NCI-H128 (cell line): ENCODE results near the gene RNF25.

Experiments used
- DNase-seq: peaks from one replicate; lab custom pipeline; 2025; ENCODE audit not compliant: unreplicated experiment; lab: John Stamatoyannopoulos, UW

Gene RNF25

GRCh38 chr2:218687400-218688060, 15.7 kb upstream of the RNF25 start:
- peak; percentile 4 for DNase-seq

- no peak for DNase-seq
These were observed 8.3 kb upstream of the RNF25 start for GRCh38 chr2:218680061-218680460.

DNA sequence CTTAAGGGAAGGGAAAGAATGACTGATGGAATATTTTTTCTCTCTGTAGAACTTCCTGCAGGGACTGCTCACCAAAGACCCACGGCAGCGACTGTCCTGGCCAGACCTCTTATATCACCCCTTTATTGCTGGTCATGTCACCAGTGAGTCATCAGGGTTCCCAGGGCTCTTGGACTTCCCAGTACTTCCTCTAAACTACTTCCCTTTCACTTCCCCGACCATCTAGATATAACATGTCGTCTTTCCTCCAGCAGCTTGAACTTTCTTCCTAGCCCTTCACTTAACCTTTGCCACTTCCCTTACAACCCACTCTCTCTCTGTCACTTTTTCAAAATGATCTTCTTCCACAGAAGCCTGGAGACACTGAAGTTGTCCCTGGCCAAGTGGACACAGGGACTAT, 7.3 kb upstream of the RNF25 start:
- no peak for DNase-seq

DNA sequence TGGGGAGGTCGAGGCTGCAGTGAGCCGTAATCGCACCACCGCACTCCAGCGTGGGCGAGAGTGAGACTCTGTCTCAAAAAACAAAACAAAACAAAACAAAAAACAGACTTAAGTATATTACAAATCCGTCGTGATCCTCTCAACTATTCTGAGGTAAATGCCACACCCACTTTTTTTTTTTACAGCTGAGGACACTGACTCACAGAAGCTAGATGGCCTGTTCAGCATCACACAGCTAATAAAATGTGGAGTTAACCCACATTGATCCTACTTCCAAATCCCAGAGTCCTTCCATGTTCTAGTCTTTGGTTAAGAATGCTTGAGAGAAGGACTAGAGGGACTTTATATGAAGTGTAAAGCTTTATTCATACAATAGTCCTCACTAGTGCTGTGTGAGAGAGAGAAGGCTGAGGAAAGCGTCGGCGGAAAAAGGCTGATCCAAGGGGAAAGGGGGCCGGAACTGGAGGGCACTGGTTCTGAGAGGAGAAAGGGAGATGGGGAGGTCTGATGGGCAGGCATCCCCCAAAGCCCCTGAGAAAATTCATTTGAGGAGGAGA, 627 bp downstream of the RNF25 start:
- no peak for DNase-seq

- no peak for DNase-seq
These were observed 7.1 kb downstream of the RNF25 start for GRCh38 chr2:218664653-218665052.

GRCh38 chr2:218663901-218664300, 7.9 kb downstream of the RNF25 start:
- no peak for DNase-seq

- DNase-seq = no peak
These were observed 9.0 kb downstream of the RNF25 start for GRCh38 chr2:218662827-218663226.

- DNase-seq = no peak
These were observed 9.4 kb downstream of the RNF25 start for GRCh38 chr2:218662377-218662776.

DNA sequence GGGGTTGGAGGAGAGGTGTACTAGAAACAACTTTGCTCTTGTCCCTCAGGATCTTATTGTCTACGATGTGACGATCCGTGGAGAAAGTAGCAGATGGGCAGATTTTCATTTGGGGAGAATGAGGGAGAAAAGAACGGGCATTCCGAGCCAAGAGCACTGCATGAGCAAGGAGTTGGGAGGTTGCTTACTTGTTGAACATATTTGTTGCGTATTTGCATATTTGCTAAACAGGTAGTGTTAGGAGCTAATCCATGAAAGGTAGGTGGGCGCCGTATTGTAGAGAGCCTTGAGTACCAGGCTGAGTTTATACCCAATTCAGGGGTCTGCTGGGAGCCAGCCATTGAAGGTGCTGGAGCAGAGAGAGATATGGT, 11.8 kb downstream of the RNF25 start:
- DNase-seq = no peak

DNA sequence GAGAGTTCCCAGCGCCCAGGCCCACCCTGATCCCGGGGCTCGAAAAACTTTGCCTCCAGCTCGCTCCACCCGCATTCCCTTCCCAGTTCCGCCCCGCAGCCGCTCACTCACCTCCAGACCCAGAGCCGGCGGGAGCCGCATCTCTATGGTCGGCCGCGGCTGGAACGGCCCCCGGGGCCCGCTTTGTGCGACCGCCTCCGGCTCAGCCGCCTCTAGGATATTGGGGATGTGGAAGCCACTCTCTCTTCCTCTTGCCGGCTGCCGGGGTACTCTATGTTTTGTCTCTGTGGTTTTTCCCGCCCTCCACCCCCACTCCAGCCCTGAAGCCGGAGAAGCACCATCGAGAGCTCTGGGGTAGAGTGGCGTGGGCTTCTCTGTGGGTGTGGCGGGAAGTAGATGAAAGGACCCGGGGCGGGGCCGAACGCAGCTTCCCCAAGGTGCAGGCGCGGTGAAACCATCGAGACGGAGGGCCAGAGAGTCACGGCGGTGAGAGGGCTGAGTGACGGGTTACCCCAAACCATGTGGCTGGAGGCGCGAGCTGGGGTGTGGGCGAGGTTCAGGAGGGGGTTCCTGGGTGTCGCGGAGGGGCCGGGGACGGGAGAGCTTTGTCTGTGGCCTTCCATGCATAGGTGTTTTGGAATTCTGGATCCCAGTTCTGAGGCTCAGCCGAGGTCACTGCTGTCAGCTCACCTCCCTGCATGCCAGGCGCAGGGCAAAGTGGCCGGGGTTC, 12.4 kb downstream of the RNF25 start, which contains the start of the genes BCS1L and ZNF142:
Gene BCS1L (plus strand): TSS at position 426 of the 730 bp plus-strand sequence. CDS start 1,305 bp downstream, outside the sequence.
Gene ZNF142 (minus strand): TSS at position 366 of the 730 bp plus-strand sequence. CDS start 3,194 bp downstream, outside the sequence.
- peak; percentile 75 for DNase-seq

GRCh38 chr2:218658671-218659257, 13.0 kb downstream of the RNF25 start:
- DNase-seq = no peak

DNA sequence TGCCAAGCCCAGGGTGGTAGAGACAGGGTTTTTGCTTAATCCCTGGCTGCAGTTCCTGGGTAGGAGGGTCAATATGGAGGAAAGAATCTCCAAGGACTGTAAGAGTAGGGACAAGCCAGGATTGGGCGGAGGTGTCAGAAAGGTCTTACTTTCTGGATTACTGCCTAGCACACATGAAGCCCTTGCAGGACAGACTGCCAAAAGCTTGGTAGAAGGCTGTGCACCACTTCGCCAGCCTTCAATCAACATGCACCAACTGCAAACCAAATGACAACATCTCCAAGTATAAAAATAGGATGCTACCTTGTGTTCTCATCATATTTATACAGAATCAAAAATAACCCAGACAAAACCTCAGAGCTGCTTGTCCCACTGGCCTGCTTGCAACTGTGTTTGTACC, 16.1 kb downstream of the RNF25 start:
- DNase-seq = no peak

DNA sequence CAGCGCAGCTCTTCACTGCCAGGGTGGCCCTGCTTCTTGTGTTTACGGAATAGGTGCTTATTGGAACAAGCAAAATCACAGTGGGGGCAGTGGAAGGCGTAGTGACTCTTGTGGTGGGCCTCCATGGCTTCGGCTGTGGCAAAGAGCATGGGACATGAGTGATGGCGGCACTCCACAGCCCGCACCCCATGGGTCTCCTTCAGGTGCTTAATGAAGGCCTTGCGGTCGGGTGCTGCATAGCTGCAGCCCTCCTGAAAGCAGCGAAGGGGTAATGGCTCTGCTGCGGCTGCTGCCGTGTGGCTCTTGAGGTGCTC, 23.1 kb downstream of the RNF25 start:
- DNase-seq = no peak

- peak; percentile 10 for DNase-seq
These were observed 23.6 kb downstream of the RNF25 start for GRCh38 chr2:218648088-218648786.

DNA sequence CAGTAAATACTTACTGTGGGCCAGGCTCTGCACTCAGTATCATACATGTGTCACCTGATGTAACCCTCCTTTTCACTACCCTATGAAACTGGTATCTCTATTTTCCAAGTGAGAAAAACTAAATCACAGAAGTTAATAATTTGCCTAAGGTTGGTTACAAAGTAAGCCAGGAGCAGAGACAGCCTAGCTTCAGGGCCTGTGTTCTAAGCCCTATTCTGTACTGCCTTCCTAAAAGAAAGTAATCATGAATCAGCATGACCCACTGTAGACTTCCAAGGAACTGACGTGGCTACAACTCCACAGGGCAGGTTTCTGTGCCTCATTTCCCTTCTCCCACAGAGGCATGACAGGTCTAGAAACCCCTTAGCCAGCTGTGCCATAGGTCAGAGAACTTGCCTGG, 26.7 kb downstream of the RNF25 start:
- no peak for DNase-seq

DNA sequence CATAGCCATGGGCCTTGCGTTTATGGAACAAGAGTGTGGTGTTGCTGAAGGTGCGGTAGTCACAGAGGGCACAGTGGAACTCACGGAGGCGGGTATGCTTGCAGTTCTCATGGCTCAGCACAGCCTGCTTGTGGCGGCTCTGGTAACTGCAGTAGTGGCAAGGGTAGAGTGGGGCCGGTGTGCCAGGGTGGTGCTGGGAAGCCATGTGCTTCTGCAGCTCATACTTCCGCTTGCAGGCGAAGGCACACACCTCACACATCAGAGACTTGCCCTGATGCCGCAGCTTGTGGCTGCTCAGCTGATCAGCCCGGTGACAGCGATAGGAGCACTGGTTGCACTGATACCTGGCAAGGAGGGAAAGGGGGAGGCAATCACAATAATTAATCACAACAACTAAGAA, 27.1 kb downstream of the RNF25 start:
- no peak for DNase-seq

DNA sequence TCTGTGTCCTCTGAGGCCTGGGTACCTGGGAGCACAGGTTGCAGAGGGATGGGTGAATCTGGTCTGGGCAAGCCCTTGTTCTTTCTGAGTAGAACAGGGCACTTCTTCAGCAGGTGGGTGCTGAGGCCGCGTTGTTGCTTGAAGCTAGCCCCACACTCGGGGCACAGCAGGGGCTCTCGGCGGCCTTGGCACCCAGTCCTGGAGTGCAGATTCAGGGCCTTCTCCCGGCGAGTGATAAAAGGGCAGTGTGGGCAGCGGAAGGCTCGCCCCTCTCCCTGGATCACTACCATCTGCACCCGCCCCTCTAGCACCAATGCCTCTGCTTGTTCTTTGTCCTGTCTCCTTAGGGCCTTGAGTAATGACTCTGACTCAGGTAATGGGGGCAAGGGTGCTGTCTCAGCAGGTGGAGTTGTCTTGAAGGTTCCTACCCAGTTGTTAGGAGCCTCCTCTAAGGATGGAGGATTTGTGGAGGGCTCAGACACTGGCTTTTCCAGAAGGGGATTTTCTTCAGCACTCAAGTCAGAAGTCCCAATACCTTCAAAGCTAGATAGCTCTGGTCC, 28.0 kb downstream of the RNF25 start:
- DNase-seq = no peak

DNA sequence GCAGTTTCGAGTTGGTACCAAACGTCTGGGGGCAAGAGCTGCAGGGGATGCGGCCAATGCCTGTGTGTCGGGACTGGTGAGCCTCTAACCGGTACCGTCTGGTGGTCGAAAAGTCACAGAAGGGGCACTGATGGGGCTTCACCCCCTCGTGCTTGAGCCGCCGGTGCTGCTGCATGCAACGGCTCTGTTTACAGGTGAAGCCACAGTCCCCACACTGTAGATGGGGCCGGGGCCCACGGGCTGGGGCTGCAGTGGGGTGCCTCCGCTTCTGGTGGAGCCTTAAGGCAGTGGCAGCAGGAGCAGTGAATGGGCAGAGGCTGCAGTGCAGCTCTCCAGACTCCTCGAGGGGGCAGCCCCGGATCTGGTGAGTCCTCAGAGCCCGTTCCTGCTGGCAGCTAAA, 29.0 kb downstream of the RNF25 start:
- DNase-seq = no peak

GRCh38 chr2:218642121-218642656, 29.6 kb downstream of the RNF25 start:
- DNase-seq = no peak

- DNase-seq = no peak
These were observed 33.4 kb downstream of the RNF25 start for GRCh38 chr2:218638372-218638771.

GRCh38 chr2:218635719-218636118, 36.1 kb downstream of the RNF25 start:
- no peak for DNase-seq
